IPS-18a (cell line): Measurements from ENCODE around the gene COPS8.

ENCODE experiments used
- H3K27ac ChIP-seq: one replicate; pipeline ENCODE4 v1.5.1; 2013; ENCODE audit warnings: low read length
- H3K27me3 ChIP-seq: one replicate; pipeline ENCODE4 v1.6.1; 2013; ENCODE audit warnings: mild to moderate bottlenecking, low read length; ENCODE audit not compliant: control insufficient read depth, insufficient read depth
- H3K36me3 ChIP-seq: one replicate; pipeline ENCODE4 v1.6.1; 2013; ENCODE audit warnings: low read depth, low read length; ENCODE audit not compliant: control insufficient read depth
- H3K4me1 ChIP-seq: one replicate; pipeline ENCODE4 v1.6.1; 2013; ENCODE audit warnings: low read depth, low read length; ENCODE audit not compliant: control insufficient read depth
- H3K4me3 ChIP-seq: one replicate; pipeline ENCODE4 v1.5.1; 2013; ENCODE audit warnings: low read length
- H3K9ac ChIP-seq: one replicate; pipeline ENCODE4 v1.6.1; 2013; ENCODE audit warnings: mild to moderate bottlenecking, low read length, moderate library complexity
- H3K9me3 ChIP-seq: one replicate; pipeline ENCODE4 v1.6.1; 2013; ENCODE audit warnings: low read depth, low read length; ENCODE audit not compliant: control insufficient read depth

COPS8 gene

GRCh38 chr2:237139123-237139675 lies 53.5 kb downstream of the COPS8 start:
- Histone ChIP-seq H3K9me3 (no peaks in the 10 kb centered on the region), H3K27ac (no peak overlapping the region), H3K9ac (no peak overlapping the region), H3K4me1 (no peaks in the 10 kb centered on the region), H3K36me3 (no peaks in the 10 kb centered on the region), H3K4me3 (no peak overlapping the region), H3K27me3 (no peaks in the 10 kb centered on the region)

GRCh38 chr2:237140689-237141285 lies 55.1 kb downstream of the COPS8 start:
- no peaks in the 10 kb centered on the region for H3K9me3 ChIP-seq
- no peaks in the 10 kb centered on the region for H3K36me3 ChIP-seq
- no peaks in the 10 kb centered on the region for H3K4me1 ChIP-seq
- no peak overlapping the region for H3K4me3 ChIP-seq
- H3K9ac ChIP-seq = no peak overlapping the region
- no peak overlapping the region for H3K27ac ChIP-seq
- no peaks in the 10 kb centered on the region for H3K27me3 ChIP-seq

DNA sequence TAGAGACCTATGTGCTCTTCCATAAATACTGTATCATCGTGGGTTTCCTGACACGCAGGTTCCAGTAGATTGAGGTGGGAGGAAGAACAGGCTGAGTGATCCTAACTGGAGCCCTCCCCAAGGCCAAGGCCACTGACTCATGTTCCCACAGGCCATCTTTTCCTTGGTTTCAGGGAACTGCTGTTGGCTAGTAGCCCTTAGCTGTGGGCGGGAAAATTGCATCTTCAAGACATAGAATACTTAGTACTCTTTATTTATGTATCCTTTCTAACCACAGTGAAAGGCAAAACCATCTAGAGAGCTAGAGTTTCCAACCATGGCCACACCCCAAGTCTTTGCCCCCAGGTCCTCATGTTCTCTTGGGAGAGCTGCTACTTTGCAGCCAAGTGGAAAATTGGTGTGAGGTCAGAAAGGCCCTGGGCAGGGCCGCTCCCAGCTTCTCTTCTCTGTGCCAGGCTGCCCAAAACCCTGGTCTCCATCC lies 55.9 kb downstream of the COPS8 start:
- H3K9ac ChIP-seq = no peak overlapping the region

DNA sequence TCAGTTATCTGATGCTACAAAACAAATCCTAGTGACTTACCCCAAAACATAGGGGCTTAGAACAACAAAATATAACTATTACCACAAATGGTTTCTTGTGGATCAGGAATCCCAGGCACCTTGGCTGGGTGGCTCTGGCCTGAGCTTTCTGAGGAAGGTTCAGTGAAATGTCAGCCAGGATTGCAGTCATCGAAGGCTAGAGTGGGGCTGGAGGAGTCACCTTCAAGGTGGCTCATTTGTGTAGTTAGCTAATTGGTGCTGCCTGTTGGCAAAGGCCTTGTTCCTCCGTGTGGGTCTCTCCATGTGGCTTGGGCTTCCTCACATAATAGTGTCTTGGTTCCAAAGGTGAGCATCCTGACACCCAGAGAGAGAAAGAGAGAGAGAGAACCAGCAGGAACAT lies 57.4 kb downstream of the COPS8 start:
- Histone ChIP-seq H3K27me3 (no peaks in the 10 kb centered on the region), H3K27ac (no peak overlapping the region)

More for the DNA sequence above, 55.9 kb downstream of the COPS8 start:
- no peaks in the 10 kb centered on the region for H3K36me3 ChIP-seq
- no peak overlapping the region for H3K4me3 ChIP-seq
- no peaks in the 10 kb centered on the region for H3K27me3 ChIP-seq
- H3K9me3 ChIP-seq = peaks cover 1% of the 10 kb centered on the region
- H3K27ac ChIP-seq = no peak overlapping the region
- H3K4me1 ChIP-seq = no peaks in the 10 kb centered on the region

GRCh38 chr2:237143676-237144440 lies 58.2 kb downstream of the COPS8 start:
- no peaks in the 10 kb centered on the region for H3K4me1 ChIP-seq

More for the DNA sequence above, 57.4 kb downstream of the COPS8 start:
- Histone ChIP-seq H3K9ac (no peak overlapping the region), H3K4me3 (no peak overlapping the region), H3K4me1 (no peaks in the 10 kb centered on the region), H3K36me3 (no peaks in the 10 kb centered on the region), H3K9me3 (peaks cover 9% of the 10 kb centered on the region)

GRCh38 chr2:237144516-237144915 lies 58.8 kb downstream of the COPS8 start:
- Histone ChIP-seq H3K4me3 (no peak overlapping the region), H3K9ac (no peak overlapping the region), H3K9me3 (peaks cover 9% of the 10 kb centered on the region), H3K27me3 (no peaks in the 10 kb centered on the region), H3K4me1 (no peaks in the 10 kb centered on the region), H3K36me3 (no peaks in the 10 kb centered on the region), H3K27ac (no peak overlapping the region)

More at GRCh38 chr2:237143676-237144440, 58.2 kb downstream of the COPS8 start:
- peaks cover 9% of the 10 kb centered on the region for H3K9me3 ChIP-seq
- H3K27ac ChIP-seq = no peak overlapping the region
- H3K27me3 ChIP-seq = no peaks in the 10 kb centered on the region
- H3K9ac ChIP-seq = no peak overlapping the region
- H3K4me3 ChIP-seq = no peak overlapping the region
- no peaks in the 10 kb centered on the region for H3K36me3 ChIP-seq

DNA sequence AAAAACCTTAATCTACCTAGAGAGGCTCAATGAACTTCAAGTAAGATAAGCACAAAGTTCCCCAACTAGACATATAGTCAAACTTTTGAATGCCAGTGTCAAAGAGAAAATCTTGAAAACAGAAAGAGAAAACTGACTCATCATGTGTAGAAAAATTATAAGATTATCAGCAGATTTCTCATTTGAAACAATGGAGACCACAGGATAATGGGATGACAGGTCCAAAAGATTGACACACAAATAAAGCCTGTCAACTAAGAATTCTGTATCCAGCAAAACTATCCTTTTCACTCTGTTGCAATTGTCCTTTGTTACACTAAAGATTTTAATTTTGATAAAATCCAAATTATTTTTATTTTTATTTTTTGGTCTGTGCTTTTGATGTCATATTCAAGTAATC lies 61.6 kb downstream of the COPS8 start:
- Histone ChIP-seq H3K9ac (no peak overlapping the region), H3K27ac (no peak overlapping the region), H3K9me3 (peaks cover 9% of the 10 kb centered on the region), H3K36me3 (no peaks in the 10 kb centered on the region), H3K4me3 (no peak overlapping the region), H3K4me1 (no peaks in the 10 kb centered on the region), H3K27me3 (no peaks in the 10 kb centered on the region)

DNA sequence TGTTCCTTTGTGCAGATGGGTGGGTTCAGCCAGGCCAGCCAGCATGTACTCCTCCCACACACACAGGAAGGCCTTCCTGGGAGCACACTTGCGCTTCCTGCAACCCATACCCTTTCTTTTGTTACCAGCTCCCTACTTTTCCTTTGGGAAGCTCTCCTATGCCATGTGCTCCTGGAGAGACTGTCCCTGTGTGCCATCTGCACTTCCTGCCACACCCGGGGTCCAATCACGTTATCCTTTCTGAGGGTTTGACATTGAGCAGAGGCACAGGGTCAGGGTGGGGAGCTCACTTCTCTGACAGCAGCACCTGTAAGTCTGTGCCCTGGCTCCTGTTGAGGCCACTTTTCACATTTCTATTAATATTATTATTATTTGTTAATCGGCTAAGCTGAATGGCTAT lies 62.9 kb downstream of the COPS8 start:
- peaks cover 9% of the 10 kb centered on the region for H3K9me3 ChIP-seq
- H3K36me3 ChIP-seq = no peaks in the 10 kb centered on the region
- no peak overlapping the region for H3K4me3 ChIP-seq
- H3K4me1 ChIP-seq = no peaks in the 10 kb centered on the region
- H3K27me3 ChIP-seq = no peaks in the 10 kb centered on the region
- no peak overlapping the region for H3K9ac ChIP-seq
- no peak overlapping the region for H3K27ac ChIP-seq

DNA sequence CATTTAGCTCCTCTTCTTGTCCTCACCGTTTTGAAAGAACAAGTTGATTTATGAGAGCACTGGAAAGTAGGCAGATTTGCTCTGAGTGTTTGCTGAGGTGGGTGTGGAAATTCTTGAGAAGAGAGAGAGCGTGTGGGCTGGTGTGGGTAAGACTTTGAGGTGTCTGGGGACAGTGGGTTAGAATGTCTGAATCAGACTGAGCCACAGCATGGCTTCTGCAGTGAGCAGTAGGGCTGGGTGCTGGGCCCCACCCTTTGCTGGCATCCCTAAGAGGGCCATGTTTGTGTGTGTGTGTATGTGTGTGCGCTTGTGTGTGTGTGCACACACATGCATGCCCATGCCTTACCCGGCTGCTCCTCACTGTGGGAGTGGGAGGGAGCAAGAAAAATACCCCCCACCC lies 63.7 kb downstream of the COPS8 start:
- no peaks in the 10 kb centered on the region for H3K36me3 ChIP-seq
- H3K4me3 ChIP-seq = no peak overlapping the region

More for the DNA sequence above, 63.7 kb downstream of the COPS8 start:
- Histone ChIP-seq H3K9ac (no peak overlapping the region), H3K27me3 (no peaks in the 10 kb centered on the region), H3K9me3 (peaks cover 9% of the 10 kb centered on the region), H3K4me1 (no peaks in the 10 kb centered on the region), H3K27ac (no peak overlapping the region)
